ENCODE measurements around the gene KCNH8. TPM values are rescaled to one million over a fixed set of nuclear protein-coding genes. Genes with fewer than 3 reads are reported as not detected.

The KCNH8 gene
- total RNA-seq, 2 donors from 2014 or later, result 0.46 to 3.4 TPM

- H3K27me3 ChIP-seq (replicated peaks; ENCODE audit: insufficient read depth), result no peaks in the 10 kb centered on the region
- intact Hi-C loops (cut with DNase I), result no loop called here
- DNase-seq (ENCODE audit: low spot score), result peak; percentile 30
- H3K27ac ChIP-seq, result no peak overlapping the region
- H3K36me3 ChIP-seq, result no peaks in the 10 kb centered on the region
- H3K4me3 ChIP-seq, result no peak overlapping the region
- no peaks in the 10 kb centered on the region for H3K9me3 ChIP-seq
- TF ChIP-seq CTCF (IDR thresholded peaks at IDR 0.05) (no peak), POLR2AphosphoS5 (IDR thresholded peaks at IDR 0.05) (no peak), POLR2A (IDR thresholded peaks at IDR 0.05) (no peak)
- 49% methylated on average over 3 of the region's 3 CpGs for WGBS
- H3K4me1 ChIP-seq (replicated peaks), result no peaks in the 10 kb centered on the region
Measured at GRCh38 chr3:19457449-19457848, 309.1 kb downstream of the KCNH8 start.

- intact Hi-C loops (cut with DNase I), result no loop called here
- no peaks in the 10 kb centered on the region for H3K9me3 ChIP-seq
- no peak overlapping the region for H3K27ac ChIP-seq
- no peaks in the 10 kb centered on the region for H3K27me3 ChIP-seq (replicated peaks; ENCODE audit: insufficient read depth)
- H3K36me3 ChIP-seq, result no peaks in the 10 kb centered on the region
- TF ChIP-seq POLR2AphosphoS5 (IDR thresholded peaks at IDR 0.05), result no peak
- TF ChIP-seq CTCF (IDR thresholded peaks at IDR 0.05), result no peak
- TF ChIP-seq POLR2A (IDR thresholded peaks at IDR 0.05), result no peak
- no peak for DNase-seq (ENCODE audit: low spot score)
- no peaks in the 10 kb centered on the region for H3K4me1 ChIP-seq (replicated peaks)
- no peak overlapping the region for H3K4me3 ChIP-seq
Measured at GRCh38 chr3:19467761-19468160, 319.5 kb downstream of the KCNH8 start.

GRCh38 chr3:19471138-19471537, 322.8 kb downstream of the KCNH8 start:
- no peak for DNase-seq (ENCODE audit: low spot score)
- no peak overlapping the region for H3K4me3 ChIP-seq
- TF ChIP-seq POLR2AphosphoS5 (IDR thresholded peaks at IDR 0.05) (no peak), POLR2A (IDR thresholded peaks at IDR 0.05) (no peak), CTCF (IDR thresholded peaks at IDR 0.05) (no peak)
- 89% methylated on average over 4 of the region's 4 CpGs for WGBS
- no peaks in the 10 kb centered on the region for H3K27me3 ChIP-seq (replicated peaks; ENCODE audit: insufficient read depth)
- H3K27ac ChIP-seq, result no peak overlapping the region
- H3K36me3 ChIP-seq, result no peaks in the 10 kb centered on the region
- intact Hi-C loops (cut with DNase I), result no loop called here
- no peaks in the 10 kb centered on the region for H3K9me3 ChIP-seq
- no peaks in the 10 kb centered on the region for H3K4me1 ChIP-seq (replicated peaks)

- H3K9me3 ChIP-seq, result no peaks in the 10 kb centered on the region
- TF ChIP-seq POLR2AphosphoS5 (IDR thresholded peaks at IDR 0.05) (no peak), POLR2A (IDR thresholded peaks at IDR 0.05) (no peak), CTCF (IDR thresholded peaks at IDR 0.05) (no peak)
- no peak overlapping the region for H3K4me3 ChIP-seq
- WGBS, result 79% methylated on average over 3 of the region's 3 CpGs
- no peaks in the 10 kb centered on the region for H3K4me1 ChIP-seq (replicated peaks)
- H3K27me3 ChIP-seq (replicated peaks; ENCODE audit: insufficient read depth), result no peaks in the 10 kb centered on the region
- intact Hi-C loops (cut with DNase I), result no loop called here
- no peak overlapping the region for H3K27ac ChIP-seq
- no peak for DNase-seq (ENCODE audit: low spot score)
- no peaks in the 10 kb centered on the region for H3K36me3 ChIP-seq
Measured at GRCh38 chr3:19473971-19474580, 325.8 kb downstream of the KCNH8 start.

- no peaks in the 10 kb centered on the region for H3K4me1 ChIP-seq (replicated peaks)
- H3K27me3 ChIP-seq (replicated peaks; ENCODE audit: insufficient read depth), result no peaks in the 10 kb centered on the region
- H3K27ac ChIP-seq, result no peak overlapping the region
- TF ChIP-seq POLR2AphosphoS5 (IDR thresholded peaks at IDR 0.05) (no peak), CTCF (IDR thresholded peaks at IDR 0.05) (no peak), POLR2A (IDR thresholded peaks at IDR 0.05) (no peak)
- H3K4me3 ChIP-seq, result no peak overlapping the region
- intact Hi-C loops (cut with DNase I), result no loop called here
- WGBS, result 79% methylated on average over 7 of the region's 7 CpGs
- no peaks in the 10 kb centered on the region for H3K36me3 ChIP-seq
- H3K9me3 ChIP-seq, result no peaks in the 10 kb centered on the region
- no peak for DNase-seq (ENCODE audit: low spot score)
Measured at GRCh38 chr3:19476281-19476680, 328.0 kb downstream of the KCNH8 start.

All from prostate gland (tissue), 2 donors.